Endodermal cell (in vitro differentiated cells): Measurements from ENCODE around the gene NRG2. TPM values are rescaled to one million over a fixed set of nuclear protein-coding genes. Genes with fewer than 3 reads are reported as not detected.

Experiments used
- DNase-seq: peaks from one replicate; pipeline ENCODE4 v3.0.0-alpha.2; 2017
- H3K27ac ChIP-seq: 2 replicates; pipeline ENCODE4 v1.5.1; 2013; ENCODE audit warnings: mild to moderate bottlenecking, low read depth, low read length, moderate library complexity
- H3K27me3 ChIP-seq: 2 replicates; pipeline ENCODE4 v1.6.1; 2013; ENCODE audit warnings: mild to moderate bottlenecking, low read length, moderate library complexity; ENCODE audit not compliant: insufficient read depth, control insufficient read depth, poor library complexity, severe bottlenecking
- H3K36me3 ChIP-seq: 2 replicates; pipeline ENCODE4 v1.7.0; 2013; ENCODE audit warnings: mild to moderate bottlenecking, low read length, moderate library complexity; ENCODE audit not compliant: control insufficient read depth, insufficient read depth
- H3K4me1 ChIP-seq: one replicate; pipeline ENCODE4 v1.7.0; 2013; ENCODE audit warnings: low read length; ENCODE audit not compliant: control insufficient read depth, insufficient read depth
- H3K4me3 ChIP-seq: 2 replicates; pipeline ENCODE4 v1.5.1; 2013; ENCODE audit warnings: mild to moderate bottlenecking, low read length, moderate library complexity
- H3K9ac ChIP-seq: 2 replicates; pipeline ENCODE4 v1.6.1; 2013; ENCODE audit warnings: mild to moderate bottlenecking, low read length, moderate library complexity; ENCODE audit not compliant: poor library complexity, severe bottlenecking; ENCODE audit errors: extremely low read depth
- H3K9me3 ChIP-seq: 2 replicates; pipeline ENCODE4 v1.6.1; 2013; ENCODE audit warnings: mild to moderate bottlenecking, low read length, moderate library complexity; ENCODE audit not compliant: control insufficient read depth
- H3K27ac Mint-ChIP-seq: 2 replicates; pipeline ENCODE4 v1.8.0; 2020; ENCODE audit warnings: mixed read lengths
- H3K27me3 Mint-ChIP-seq: 2 replicates; pipeline ENCODE4 v1.8.0; 2021; ENCODE audit warnings: mild to moderate bottlenecking, mixed read lengths; ENCODE audit not compliant: insufficient read depth
- H3K36me3 Mint-ChIP-seq: 2 replicates; pipeline ENCODE4 v1.8.0; 2020; ENCODE audit warnings: low read depth, mixed read lengths
- H3K4me1 Mint-ChIP-seq: 2 replicates; pipeline ENCODE4 v1.8.0; 2020; ENCODE audit warnings: mixed read lengths
- H3K4me3 Mint-ChIP-seq: 2 replicates; pipeline ENCODE4 v1.8.0; 2020; ENCODE audit warnings: mild to moderate bottlenecking, moderate library complexity, mixed read lengths
- H3K9me3 Mint-ChIP-seq: 2 replicates; pipeline ENCODE4 v1.8.0; 2020; ENCODE audit warnings: mild to moderate bottlenecking, mixed read lengths
- CTCF ChIP-seq: fragments of 200-600 bp; sonication (generic); conservative IDR thresholded peaks from 2 replicates; pipeline ENCODE4 v1.5.0; 2021; ENCODE audit warnings: antibody characterized with exemption, mild to moderate bottlenecking
- WGBS, 2 experiments: methylation state at CpG; one replicate each; pipeline versions ENCODE4 v1.1.5 to v1.1.7; 2013; ENCODE audit warnings: missing lambda C conversion rate in 2 of 2, mixed read lengths in 1 of 2; ENCODE audit not compliant: insufficient coverage in 1 of 2, insufficient read length in 1 of 2; 5-methylcytosine and 5-hydroxymethylcytosine counted together
- total RNA-seq, 2 donors: library from RNA; stranded (reverse); fragmentation: NEBNext Ultra II Directional in 1 of 2; extraction: Animal tissue kit (Norgen Biotek cat#: 25700) in 1 of 2; gene quantifications; 2 replicates in 1 of 2; 3 replicates in 1 of 2; pipeline ENCODE4 v1.2.1, GENCODE V29; 2021

Gene NRG2
- total RNA-seq, 2 donors from 2014 or later = 10.8 to 12.5 TPM

- peaks cover 5% of the 10 kb centered on the region for H3K4me1 ChIP-seq
- H3K27ac ChIP-seq = no peak overlapping the region
- peaks cover 8% of the 10 kb centered on the region for H3K4me1 Mint-ChIP-seq
- WGBS, 2 experiments = 81 to 84% methylated on average over 7 to 9 of the region's 9 CpGs
- H3K9me3 ChIP-seq = no peaks in the 10 kb centered on the region
- H3K27me3 Mint-ChIP-seq = peaks cover 56% of the 10 kb centered on the region
- no peak for DNase-seq
- no peak overlapping the region for H3K4me3 ChIP-seq
- no peak overlapping the region for H3K9ac ChIP-seq
- H3K4me3 Mint-ChIP-seq = no peak overlapping the region
- no peak overlapping the region for H3K27ac Mint-ChIP-seq
- H3K27me3 ChIP-seq = peaks cover 28% of the 10 kb centered on the region
- TF ChIP-seq CTCF = no peak
- H3K36me3 Mint-ChIP-seq = no peaks in the 10 kb centered on the region
- no peaks in the 10 kb centered on the region for H3K9me3 Mint-ChIP-seq
- no peaks in the 10 kb centered on the region for H3K36me3 ChIP-seq
Observed at GRCh38 chr5:139925650-139926640, 117.2 kb downstream of the NRG2 start.

- H3K27ac ChIP-seq = no peak overlapping the region
- no peaks in the 10 kb centered on the region for H3K36me3 ChIP-seq
- Mint-ChIP-seq H3K4me1 (peaks cover 7% of the 10 kb centered on the region), H3K36me3 (no peaks in the 10 kb centered on the region), H3K27me3 (peaks cover 56% of the 10 kb centered on the region), H3K4me3 (no peak overlapping the region), H3K27ac (no peak overlapping the region), H3K9me3 (no peaks in the 10 kb centered on the region)
- WGBS, 2 experiments = 91 to 97% methylated on average over 5 to 6 of the region's 6 CpGs
- no peak for TF ChIP-seq CTCF
- H3K9me3 ChIP-seq = no peaks in the 10 kb centered on the region
- no peak overlapping the region for H3K9ac ChIP-seq
- H3K4me3 ChIP-seq = no peak overlapping the region
- H3K4me1 ChIP-seq = peaks cover 5% of the 10 kb centered on the region
- H3K27me3 ChIP-seq = peaks cover 34% of the 10 kb centered on the region
- no peak for DNase-seq
Observed at GRCh38 chr5:139925216-139925562, 117.9 kb downstream of the NRG2 start.

GRCh38 chr5:139924294-139925215 is 118.5 kb downstream of the NRG2 start:
- H3K4me3 ChIP-seq = no peak overlapping the region
- Mint-ChIP-seq H3K4me1 (peaks cover under 1% of the 10 kb centered on the region), H3K27ac (no peak overlapping the region), H3K27me3 (peaks cover 50% of the 10 kb centered on the region), H3K9me3 (no peaks in the 10 kb centered on the region), H3K4me3 (no peak overlapping the region), H3K36me3 (no peaks in the 10 kb centered on the region)
- H3K27ac ChIP-seq = no peak overlapping the region
- no peaks in the 10 kb centered on the region for H3K4me1 ChIP-seq
- H3K36me3 ChIP-seq = no peaks in the 10 kb centered on the region
- no peak for DNase-seq
- no peak overlapping the region for H3K9ac ChIP-seq
- no peak for TF ChIP-seq CTCF
- 84 to 91% methylated on average over 10 to 12 of the region's 12 CpGs for WGBS, 2 experiments
- H3K9me3 ChIP-seq = no peaks in the 10 kb centered on the region
- H3K27me3 ChIP-seq = peaks cover 34% of the 10 kb centered on the region
